Pancreas (tissue), 10 donors: ENCODE results near the gene MTOR. TPM values are rescaled to one million over a fixed set of nuclear protein-coding genes. Genes with fewer than 3 reads are reported as not detected.

Experiments
- ATAC-seq, 4 donors: fragments of 200-7000 bp; cut with Tn5 transposase; one replicate each; pipeline versions ENCODE4 v1.8.0 to v1.9.1; 2020; ENCODE audit warnings: mild to moderate bottlenecking in 4 of 4, moderate library complexity in 4 of 4
- DNase-seq, 6 donors: peaks; one replicate each; pipeline ENCODE4 v3.0.0-alpha.2; 2020
- FAIRE-seq: peaks from 2 replicates; lab custom pipeline; 2012; peaks lifted over from hg19 to GRCh38; lab: Jason Lieb, UNC
- H3K27ac ChIP-seq, 4 donors: fragments of 200-600 bp; sonication (generic); 1 replicate in 3 of 4; 2 replicates in 1 of 4; pipeline versions ENCODE4 v1.5.0 to v1.8.0; 2020
- H3K27me3 ChIP-seq, 4 donors: fragments of 200-600 bp; one replicate each; pipeline ENCODE4 v1.8.0; 2021
- H3K36me3 ChIP-seq, 3 donors: fragments of 200-600 bp; sonication (generic) in 1 of 3; one replicate each; pipeline versions ENCODE4 v1.5.0 to v1.8.0; 2020 to 2021
- H3K4me1 ChIP-seq, 3 donors: fragments of 200-600 bp; one replicate each; pipeline ENCODE4 v1.8.0; 2021
- H3K4me3 ChIP-seq, 4 donors: fragments of 200-600 bp; sonication (generic) in 2 of 4; one replicate each; pipeline versions ENCODE4 v1.5.0 to v1.8.0; 2020 to 2021
- H3K9me3 ChIP-seq, 4 donors: fragments of 200-600 bp; one replicate each; pipeline ENCODE4 v1.8.0; 2021
- CTCF ChIP-seq, 4 donors: fragments of 200-600 bp; sonication (generic) in 3 of 4; IDR thresholded peaks; one replicate each; pipeline versions ENCODE4 v1.5.0 to v1.8.0; 2021; ENCODE audit warnings: antibody characterized with exemption in 4 of 4
- WGBS, 2 donors: extraction: QIAGEN DNeasy Blood & Tissue Kit; methylation state at CpG; one replicate each; pipeline ENCODE4 v1.1.7; 2013; 5-methylcytosine and 5-hydroxymethylcytosine counted together
- intact Hi-C, 3 donors: fragments of 100-400 bp; cut with DNase I; formaldehyde crosslinking; loops; one replicate each; pipeline versions ENCODE4 v1.11.1 to v1.14.2; 2022
- polyA plus RNA-seq, 2 donors: library from polyadenylated mRNA; stranded (reverse); fragments of 200-250 nt; gene quantifications; one replicate each; pipeline ENCODE4 v1.2.3, GENCODE V29; 2013
- total RNA-seq, 6 donors: library from RNA; stranded (reverse); fragmentation: NEBNext Ultra II Directional in 4 of 6; extraction: Animal tissue kit (Norgen Biotek cat#: 25700) in 4 of 6; gene quantifications; one replicate each; pipeline versions ENCODE4 v1.2.1 to v1.2.4, GENCODE V29; 2021 to 2023
- donor health status: healthy with polysubstance abuse.
- donor health status: DM: no; HTN: no; CAD: no; lungs with moderate emphysema.
- donor health status: DM: no; HTN: no; CAD: no.
- donor health status: control.
- donor health status: control.
- donor health status: Bipolar disorder and iron deficiency.
- donor health status: DM: yes; HTN: yes; CAD: no.
- donor health status: DM: no; HTN: no; CAD: no.
- donor health status: DM: no; HTN: no; CAD: no.
- donor health status: DM: yes; HTN: yes; CAD: no.

Gene MTOR
- total and polyA plus RNA-seq, 8 donors = 11.9 to 22.6 (median 15.8) TPM

GRCh38 chr1:11152755-11153154 is 109.6 kb downstream of the MTOR start:
- ATAC-seq (no peak), FAIRE-seq (no peak), DNase-seq (no peak)
- H3K4me1 ChIP-seq = no peaks in the 10 kb centered on the region
- H3K27ac ChIP-seq = no peak overlapping the region
- intact Hi-C loops = no loop called here
- TF ChIP-seq CTCF (IDR thresholded peaks at IDR 0.05) = no peak
- no peak overlapping the region for H3K4me3 ChIP-seq
- H3K36me3 ChIP-seq = peaks cover 0 to 34% (median 4%) of the 10 kb centered on the region in 3 donors
- WGBS, 2 donors = 86 to 87% methylated on average over 9 of the region's 9 CpGs
- H3K27me3 ChIP-seq = no peaks in the 10 kb centered on the region
- no peaks in the 10 kb centered on the region for H3K9me3 ChIP-seq

- no peaks in the 10 kb centered on the region for H3K4me1 ChIP-seq
- TF ChIP-seq CTCF (IDR thresholded peaks at IDR 0.05) = no peak
- H3K9me3 ChIP-seq = no peaks in the 10 kb centered on the region
- peak in 1 of 4 donors; percentile 42 for ATAC-seq
- H3K4me3 ChIP-seq = no peak overlapping the region
- no peaks in the 10 kb centered on the region for H3K27me3 ChIP-seq
- FAIRE-seq = no peak
- intact Hi-C loops = no loop called here
- 65 to 72% methylated on average over 9 of the region's 9 CpGs for WGBS, 2 donors
- DNase-seq = no peak
- H3K27ac ChIP-seq = no peak overlapping the region
- H3K36me3 ChIP-seq = peaks cover 0 to 35% (median 4%) of the 10 kb centered on the region in 3 donors
Observed at GRCh38 chr1:11151826-11152612, 110.3 kb downstream of the MTOR start.

- Histone ChIP-seq H3K36me3 (peaks cover 0 to 33% (median 4%) of the 10 kb centered on the region in 3 donors), H3K4me1 (no peaks in the 10 kb centered on the region), H3K27me3 (no peaks in the 10 kb centered on the region), H3K4me3 (no peak overlapping the region), H3K9me3 (no peaks in the 10 kb centered on the region), H3K27ac (no peak overlapping the region)
- ATAC-seq (no peak), FAIRE-seq (no peak), DNase-seq (no peak)
- intact Hi-C loops = no loop called here
- 69 to 72% methylated on average over 5 of the region's 5 CpGs for WGBS, 2 donors
- TF ChIP-seq CTCF (IDR thresholded peaks at IDR 0.05) = no peak
Observed at GRCh38 chr1:11151114-11151513, 111.2 kb downstream of the MTOR start.

GRCh38 chr1:11150326-11150725 is 112.0 kb downstream of the MTOR start:
- Histone ChIP-seq H3K4me3 (no peak overlapping the region), H3K27ac (no peak overlapping the region), H3K36me3 (peaks cover 0 to 35% (median 4%) of the 10 kb centered on the region in 3 donors), H3K4me1 (no peaks in the 10 kb centered on the region), H3K27me3 (no peaks in the 10 kb centered on the region), H3K9me3 (no peaks in the 10 kb centered on the region)
- 70 to 80% methylated on average over 3 of the region's 3 CpGs for WGBS, 2 donors
- FAIRE-seq = no peak
- no peak for DNase-seq
- intact Hi-C loops = no loop called here
- no peak for TF ChIP-seq CTCF (IDR thresholded peaks at IDR 0.05)
- no peak for ATAC-seq

- intact Hi-C loops = no loop called here
- Histone ChIP-seq H3K27ac (no peak overlapping the region), H3K9me3 (no peaks in the 10 kb centered on the region), H3K4me1 (no peaks in the 10 kb centered on the region), H3K27me3 (no peaks in the 10 kb centered on the region), H3K36me3 (peaks cover 0 to 56% (median 12%) of the 10 kb centered on the region in 3 donors), H3K4me3 (no peak overlapping the region)
- DNase-seq = no peak
- TF ChIP-seq CTCF (IDR thresholded peaks at IDR 0.05) = no peak
- FAIRE-seq = no peak
- 89 to 93% methylated on average over 4 of the region's 4 CpGs for WGBS, 2 donors
- ATAC-seq = no peak
Observed at GRCh38 chr1:11147197-11147770, 115.1 kb downstream of the MTOR start.
